Activated CD4-positive, alpha-beta T cell treated with anti-CD3 and anti-CD28 coated beads, Interleukin-2, Interleukin-4, amounts not matched to agents 100 ng/mL and 50 ng/mL, durations not matched to agents 16 hours and 8 hours (primary cell): Measurements from ENCODE around the gene PPP1R10.

Experiments used
- DNase-seq: peaks from one replicate; pipeline ENCODE4 v3.0.0-alpha.2; 2020; ENCODE audit warnings: low spot score

The PPP1R10 gene

DNA sequence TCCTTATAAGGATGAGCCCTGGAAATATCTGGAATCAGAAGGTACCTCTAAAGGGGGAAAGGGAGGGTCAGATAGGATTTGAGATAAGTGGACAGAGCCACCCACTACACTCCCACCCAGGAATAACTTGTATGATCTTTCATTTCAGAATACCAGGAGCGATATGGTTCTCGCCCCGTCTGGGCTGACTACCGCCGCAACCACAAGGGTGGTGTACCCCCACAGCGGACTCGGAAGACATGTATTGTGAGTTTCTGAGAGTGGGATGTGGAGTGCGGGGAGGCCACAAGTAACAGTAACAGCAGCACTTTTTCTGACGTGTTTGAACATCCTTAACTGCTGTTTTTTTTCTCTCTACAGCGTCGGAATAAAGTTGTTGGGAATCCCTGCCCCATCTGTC lies 2.5 kb upstream of the PPP1R10 start:
- no peak for DNase-seq

DNA sequence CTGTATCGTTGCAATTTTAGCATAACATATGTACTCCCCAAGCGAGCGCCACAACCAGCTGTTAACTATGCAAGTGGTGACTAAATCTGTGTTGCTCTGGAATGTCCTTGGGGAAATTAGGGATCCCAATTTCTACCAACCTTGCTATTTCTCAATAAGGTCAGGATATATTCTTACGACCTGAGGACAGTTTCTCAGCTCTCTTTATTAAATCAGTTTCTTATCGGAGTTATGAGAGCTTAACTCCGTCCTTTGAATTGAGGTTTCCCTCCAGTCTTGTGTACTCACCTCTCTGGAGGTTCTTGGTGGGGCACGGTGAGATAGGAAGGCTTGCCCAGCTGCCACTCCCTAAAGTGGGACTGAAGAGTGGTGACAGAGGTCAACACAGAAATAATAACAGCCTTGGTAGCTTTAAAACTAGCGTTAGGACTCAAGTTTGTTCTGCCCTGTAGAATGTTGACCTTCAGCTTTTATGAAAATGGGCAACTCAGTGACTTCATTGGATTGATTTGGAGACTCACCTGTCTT lies 1.3 kb upstream of the PPP1R10 start:
- DNase-seq: no peak

DNA sequence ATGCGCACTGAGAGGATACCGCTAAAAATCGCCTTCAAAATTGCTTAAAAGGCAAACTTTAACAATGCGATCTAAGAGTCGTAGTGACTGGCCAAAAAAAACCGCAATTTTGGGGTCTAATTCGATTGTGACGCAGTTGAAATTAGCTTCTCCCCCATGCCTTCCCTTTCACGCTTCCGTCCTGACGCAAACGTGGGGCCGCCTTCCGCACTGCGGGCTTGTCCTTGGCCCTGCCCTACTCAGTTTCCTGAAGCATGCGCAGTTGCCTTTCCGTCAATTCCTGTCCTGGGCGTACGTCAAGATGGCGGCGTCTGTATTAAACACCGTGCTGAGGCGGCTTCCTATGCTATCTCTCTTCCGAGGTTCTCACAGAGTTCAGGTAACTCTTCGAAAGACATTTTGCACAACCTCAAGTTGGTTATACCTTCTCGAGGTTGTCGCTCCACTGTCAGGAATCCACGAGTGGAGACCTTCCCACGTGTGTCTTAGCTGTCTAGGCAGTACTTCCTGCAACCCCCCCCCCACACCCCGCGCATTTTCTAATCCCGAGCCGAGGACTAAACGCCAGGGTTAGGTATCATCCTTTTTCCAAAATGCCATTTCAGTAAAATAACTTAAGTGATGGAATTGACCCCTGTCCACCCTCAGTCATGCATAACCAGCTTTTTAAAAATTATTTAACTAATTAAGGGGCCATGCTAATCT lies 674 bp upstream of the PPP1R10 start, which contains the start of gene MRPS18B:
Gene MRPS18B, plus strand, starts transcription at position 276 of the 705 bp plus-strand sequence. Its CDS starts 26 bp downstream, at position 302.
- DNase-seq: peak; percentile 98

DNA sequence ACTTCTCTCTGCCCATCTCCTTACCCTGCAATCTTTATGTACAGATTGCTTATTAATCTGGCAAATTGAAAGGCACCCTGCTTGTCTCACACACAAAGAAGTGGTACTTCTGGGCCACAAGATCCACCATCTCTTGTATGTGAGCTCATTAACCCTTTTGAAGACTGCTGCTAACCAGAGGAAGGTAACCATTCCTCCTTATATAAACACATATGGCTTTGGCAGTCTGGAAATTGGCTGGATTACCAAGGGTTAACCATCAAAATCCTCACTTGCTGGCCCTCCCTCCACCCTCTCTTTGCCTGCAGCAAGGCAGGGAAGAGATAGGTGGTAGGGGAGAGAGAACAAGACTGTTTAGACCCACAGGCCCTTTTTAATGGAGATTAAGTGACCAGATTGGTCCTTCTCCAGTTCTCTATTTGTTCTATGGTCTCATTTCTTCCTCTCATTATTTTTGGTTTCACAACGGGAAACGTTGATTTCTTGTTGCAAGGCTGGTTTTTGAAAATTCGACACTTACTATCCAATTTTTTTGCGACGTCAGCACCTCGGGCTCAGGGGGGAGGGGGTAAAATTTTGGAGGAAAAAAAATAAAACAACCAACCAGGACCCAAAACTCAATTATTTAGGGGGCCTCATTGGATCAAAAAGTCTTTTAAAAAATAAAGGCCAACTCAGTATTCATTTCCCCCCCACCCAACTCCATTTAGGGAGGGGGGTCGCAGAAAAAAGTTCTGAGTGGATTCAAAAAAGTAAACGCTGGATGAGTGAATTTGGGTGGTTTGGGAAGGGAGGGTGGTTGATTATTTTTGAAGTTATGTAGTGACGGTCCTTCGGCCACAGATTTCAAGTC lies 859 bp downstream of the PPP1R10 start:
- peak; percentile 40 for DNase-seq

DNA sequence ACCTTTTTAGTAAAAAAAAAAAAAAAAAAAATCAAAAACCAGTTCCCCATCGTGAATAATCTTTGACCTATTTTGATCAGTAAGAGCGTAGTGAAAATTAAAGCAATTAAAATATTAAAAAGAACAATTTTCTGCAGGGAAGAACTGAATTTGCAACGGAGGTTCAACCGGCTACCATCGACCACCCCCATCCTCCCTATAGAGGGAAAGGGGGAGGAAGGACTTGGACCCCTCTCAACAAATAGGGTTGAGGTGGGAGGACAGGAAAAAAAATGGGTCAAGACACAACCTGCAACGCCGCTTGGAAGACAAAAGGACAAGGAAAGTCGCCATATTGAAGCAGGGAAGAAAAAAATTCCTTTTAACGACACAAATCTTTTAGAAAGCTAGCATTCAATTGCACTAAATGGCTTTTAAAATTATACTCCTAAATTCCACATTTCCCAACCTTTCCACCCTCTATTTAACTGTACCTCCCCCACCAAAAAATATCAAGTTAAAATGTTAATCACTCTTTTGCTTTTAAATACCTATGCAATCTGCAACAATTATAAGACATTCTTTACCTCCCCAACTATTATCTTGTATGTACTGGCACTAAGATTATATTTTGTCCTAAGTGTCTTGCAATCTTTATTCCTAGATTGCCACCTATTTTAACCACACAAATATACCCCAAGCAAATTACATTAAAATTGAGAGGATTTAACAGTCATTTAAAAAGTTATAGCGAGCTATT lies 1.7 kb downstream of the PPP1R10 start:
- peak; percentile 63 for DNase-seq

DNA sequence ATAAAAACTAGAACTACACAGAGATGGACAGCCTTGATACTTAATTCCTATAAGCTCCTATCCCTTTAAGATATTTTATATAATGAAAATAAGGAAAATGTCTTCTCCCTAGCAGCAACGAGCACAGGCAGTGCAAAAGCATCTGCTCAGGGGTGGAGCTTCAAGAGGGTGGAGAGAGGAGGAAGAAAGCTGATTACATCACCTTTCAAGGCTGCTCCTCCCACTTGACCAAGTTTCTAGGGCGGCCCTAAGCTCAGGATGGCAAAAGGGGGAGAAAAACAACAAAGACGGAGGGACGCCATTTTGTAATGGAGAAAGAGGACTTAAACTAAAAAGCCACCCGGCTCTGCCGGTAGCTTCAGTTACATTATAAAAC lies 2.2 kb downstream of the PPP1R10 start:
- peak; percentile 94 for DNase-seq

DNA sequence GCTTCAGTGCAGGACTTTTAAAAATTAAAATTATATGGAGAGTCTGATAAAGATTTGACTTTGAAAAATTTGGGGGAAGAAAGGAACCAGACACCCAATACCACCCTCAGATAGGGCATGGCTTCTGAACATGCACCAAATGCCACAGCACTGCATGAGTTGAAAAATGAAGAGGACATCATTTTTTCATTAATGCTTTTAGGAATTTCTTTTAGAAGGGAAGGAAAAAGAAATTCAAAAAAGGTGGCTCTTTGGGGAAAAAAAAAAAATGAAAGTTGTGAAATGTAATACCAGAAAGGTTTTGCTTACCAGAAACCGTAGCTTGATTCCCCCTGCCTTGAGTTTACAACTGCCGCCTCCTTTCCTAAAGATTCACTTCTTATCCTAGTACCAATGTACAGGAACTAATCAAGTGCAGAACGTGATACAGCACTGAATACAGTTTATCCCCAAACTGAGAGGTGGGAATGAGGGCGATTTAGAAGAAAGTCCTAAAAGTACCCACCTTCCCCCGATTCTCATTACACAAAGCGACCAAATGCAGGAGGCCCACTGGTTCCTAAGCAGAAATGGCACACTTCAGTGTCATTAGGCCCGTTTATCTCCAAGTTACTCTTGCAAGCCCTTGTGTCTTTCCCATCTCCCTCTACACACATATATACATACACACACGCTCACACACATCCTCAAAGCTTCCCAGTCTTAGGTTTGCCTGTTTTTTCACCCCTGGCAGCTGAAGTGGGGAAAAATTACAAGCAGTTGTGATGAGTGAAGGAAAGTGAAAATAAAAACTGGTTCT lies 2.8 kb downstream of the PPP1R10 start:
- DNase-seq: no peak

DNA sequence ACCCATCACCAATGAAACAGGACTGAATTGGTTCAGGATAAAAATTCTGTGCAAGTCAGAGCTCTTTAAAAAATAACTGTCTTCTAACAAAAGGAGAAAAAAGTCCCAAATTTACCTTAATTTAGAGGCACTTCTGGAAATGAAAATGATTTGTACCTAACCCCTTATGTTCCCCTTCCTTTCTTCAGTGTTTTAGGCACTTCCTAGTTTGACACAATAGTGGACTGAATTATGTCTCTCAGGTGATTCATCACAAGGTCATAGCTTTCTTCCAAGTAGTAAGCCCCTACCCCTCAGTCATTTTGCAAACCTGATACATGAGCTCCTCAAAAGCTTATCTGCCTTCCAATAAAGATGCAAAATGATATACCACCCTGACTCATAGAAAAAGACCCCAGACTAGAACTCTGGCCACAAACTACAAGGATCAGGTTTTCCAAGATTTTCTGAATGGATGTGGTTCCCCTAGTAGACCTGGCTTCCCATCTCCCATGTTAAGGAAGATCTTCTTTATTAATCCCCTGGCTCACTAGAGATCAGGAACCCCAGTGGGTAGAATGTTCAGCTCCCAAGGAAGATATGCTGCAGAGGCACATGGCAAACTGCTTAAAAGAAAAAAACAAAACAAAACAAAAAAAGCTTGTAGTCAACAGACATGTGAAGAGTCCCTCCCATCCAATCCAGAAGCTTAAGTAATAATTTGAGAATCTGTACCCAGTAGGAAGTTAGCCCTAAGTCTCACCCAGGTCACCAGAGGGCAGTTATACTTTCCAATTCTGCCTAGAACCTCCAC lies 3.6 kb downstream of the PPP1R10 start:
- DNase-seq: no peak

DNA sequence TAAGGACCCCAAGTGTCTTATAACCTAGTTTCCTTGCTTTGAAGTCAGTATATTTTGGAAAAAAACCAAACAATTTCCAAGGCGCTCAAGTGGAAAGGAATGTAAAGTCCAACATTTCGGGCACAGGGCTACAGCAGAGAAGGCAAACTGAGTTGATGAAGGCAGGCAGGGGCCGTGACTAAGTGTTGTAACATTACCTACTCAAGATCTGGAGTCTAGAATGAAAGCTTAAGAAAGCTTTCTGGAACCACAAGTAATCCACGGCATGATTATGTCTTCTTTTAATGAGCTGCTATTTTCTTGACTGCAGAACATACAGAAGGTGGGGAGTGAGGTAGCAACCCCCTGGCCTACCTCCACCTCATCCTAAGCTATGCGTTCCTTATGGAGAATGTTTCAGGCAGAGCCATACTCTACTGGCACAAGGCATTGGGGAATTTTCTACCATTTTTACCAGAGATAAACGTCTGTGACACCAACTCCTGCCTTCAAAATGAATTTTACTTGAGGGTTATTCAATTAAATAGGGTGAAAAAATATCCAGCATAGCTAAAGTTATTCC lies 4.3 kb downstream of the PPP1R10 start:
- no peak for DNase-seq

DNA sequence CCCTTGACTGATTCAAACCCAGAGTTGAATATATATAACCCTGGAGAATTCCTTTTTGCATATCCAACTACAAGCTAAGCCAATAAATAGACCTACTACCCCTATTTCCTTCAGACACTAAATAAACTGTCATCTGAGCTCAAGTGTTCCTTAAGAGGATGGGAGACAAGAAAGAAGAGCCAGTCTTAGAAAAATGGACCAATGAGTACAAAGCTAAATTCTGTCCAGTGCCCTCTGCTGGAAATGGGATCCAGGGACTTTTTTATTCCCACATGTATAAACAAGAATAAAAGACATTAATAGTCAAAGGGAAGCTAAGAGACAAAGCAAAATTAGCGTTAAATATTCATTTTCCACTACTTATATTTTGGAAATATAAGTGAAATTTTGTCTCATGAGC lies 4.8 kb downstream of the PPP1R10 start:
- DNase-seq: no peak

DNA sequence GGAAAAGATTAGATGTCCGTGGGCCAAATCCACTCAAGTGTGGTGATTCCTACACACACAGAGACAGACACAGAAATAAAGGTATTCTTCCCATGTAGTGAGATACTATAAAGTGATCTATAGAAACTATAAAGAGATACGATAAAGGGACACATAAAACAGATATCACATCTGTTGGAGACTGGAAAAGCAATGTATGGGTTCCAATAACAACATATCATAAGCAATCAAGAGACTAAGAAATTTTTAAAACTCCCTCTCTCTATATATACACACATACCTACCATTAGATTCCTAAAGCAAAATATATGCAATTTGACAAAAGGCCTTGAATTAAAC lies 5.2 kb downstream of the PPP1R10 start:
- DNase-seq: no peak

DNA sequence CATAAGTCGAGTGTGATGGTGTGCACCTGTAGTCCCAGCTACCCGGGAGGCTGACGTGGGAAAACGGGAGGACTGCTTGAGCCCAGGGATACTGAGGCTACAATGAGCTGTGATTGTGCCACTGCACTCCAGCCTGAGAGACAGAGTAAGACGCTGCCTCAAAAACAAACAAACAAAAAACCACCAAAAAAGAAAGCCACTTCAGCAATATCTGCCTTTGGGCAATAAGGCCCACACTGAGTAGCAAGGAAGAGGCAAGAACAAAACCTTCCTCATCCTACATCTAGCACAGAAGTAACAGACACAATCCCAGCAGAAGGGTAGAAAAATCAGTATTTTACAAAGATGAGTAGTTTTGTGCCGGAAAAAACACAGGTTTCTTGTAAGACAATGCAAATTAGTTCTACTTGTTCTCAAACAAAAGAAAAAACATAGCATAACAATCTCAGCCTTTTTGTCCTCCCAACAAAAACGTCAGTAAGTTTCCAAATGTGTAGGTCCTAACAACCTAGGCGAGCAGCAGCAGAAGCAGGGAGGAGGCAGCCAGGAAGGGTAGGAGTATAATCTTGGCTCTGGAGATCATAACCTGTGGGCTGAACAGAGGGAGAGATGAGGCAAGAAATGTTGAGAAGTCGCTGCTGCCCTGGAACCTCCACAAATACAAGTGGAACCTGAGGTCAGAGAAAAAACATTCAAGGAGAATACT lies 5.7 kb downstream of the PPP1R10 start:
- no peak for DNase-seq

DNA sequence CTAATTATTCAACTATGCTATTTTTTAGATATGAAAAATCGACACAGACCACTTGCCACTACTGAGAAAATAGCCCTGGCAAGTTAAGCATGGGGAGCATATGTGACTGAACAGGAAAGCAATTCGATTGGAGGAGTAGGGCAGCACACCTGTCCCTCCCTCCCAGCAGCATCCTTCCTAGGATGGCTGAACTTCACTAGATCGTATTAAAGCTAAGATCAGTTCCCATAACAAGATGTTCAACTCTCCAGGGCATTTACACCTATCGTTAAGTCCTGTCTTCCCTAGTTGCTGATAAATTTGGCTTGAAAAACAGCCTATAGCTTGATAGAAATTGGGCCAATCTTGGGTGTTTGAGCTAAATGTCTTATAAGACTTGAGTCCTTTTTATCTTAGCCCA lies 7.0 kb downstream of the PPP1R10 start:
- DNase-seq: no peak

DNA sequence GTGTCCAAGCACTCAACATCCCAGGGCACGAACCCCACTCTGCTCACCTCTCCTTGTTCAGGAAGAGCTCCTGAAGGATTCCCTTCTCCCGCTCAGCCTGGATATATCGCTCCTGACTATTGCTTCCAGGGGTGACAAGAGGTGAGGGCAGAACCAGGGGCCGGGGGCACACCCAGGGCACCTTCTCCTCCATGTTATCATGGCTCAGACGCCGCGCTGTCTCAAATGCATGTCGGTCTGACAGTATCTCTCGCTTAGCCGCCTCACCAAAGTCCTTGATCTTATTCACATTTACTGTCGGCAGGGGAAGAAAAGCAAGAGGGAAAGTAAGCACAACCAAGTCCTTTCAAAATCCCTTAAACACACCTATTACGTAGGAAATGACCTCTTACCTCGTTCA lies 13.1 kb downstream of the PPP1R10 start:
- no peak for DNase-seq

DNA sequence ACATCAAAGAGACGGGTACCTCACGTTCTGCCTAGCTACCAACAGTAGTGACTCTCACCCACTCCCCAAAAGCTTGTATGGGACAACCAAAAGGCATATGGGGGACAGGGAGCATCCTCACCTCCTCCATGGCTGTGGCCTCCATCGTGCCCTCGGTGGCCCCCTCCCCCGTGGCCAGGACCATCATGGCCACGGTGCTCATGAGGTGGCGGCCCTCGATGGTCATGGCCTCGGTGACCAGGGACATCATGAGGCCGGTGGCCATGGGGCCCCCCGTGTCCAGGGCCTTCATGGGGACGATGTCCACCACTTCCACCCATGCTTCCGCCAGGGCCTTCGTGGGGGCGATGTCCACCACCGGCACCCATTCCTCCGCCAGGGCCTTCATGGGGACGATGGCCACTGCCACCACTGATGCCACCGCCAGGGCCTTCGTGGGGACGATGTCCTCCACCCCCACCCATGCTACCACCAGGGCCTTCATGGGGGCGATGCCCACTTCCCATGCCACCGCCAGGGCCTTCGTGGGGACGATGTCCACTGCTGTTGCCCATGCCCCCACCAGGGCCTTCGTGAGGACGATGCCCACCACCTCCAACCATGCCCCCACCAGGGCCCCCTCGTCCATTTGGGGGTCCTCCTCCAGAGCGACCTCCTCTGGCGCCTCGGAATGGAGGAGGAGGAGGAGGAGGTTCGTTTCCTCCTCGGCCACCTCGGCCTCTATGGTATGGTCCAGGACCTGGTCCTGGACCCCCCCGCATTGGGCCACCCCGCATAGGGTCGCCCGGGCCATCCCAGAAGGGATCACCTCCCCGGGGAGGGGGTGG lies 15.0 kb downstream of the PPP1R10 start:
- no peak for DNase-seq

DNA sequence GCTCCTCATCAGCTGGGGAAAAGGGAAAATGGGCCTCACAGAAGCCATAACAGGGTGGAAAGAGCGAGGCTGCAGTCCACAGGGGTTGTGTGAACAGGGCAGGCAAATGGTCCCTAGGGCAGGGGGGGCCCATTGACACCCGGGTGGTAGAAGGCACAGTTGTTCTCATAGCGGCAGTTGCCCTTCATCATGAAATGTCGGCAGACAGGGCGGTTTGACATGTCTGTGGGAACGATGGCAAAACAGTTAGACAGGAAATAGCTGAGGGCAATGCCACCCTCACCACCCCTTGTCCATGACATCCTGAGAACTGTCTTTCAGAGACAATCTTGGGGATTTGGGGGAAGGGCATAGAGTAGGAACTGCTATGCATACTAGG lies 15.6 kb downstream of the PPP1R10 start:
- no peak for DNase-seq

DNA sequence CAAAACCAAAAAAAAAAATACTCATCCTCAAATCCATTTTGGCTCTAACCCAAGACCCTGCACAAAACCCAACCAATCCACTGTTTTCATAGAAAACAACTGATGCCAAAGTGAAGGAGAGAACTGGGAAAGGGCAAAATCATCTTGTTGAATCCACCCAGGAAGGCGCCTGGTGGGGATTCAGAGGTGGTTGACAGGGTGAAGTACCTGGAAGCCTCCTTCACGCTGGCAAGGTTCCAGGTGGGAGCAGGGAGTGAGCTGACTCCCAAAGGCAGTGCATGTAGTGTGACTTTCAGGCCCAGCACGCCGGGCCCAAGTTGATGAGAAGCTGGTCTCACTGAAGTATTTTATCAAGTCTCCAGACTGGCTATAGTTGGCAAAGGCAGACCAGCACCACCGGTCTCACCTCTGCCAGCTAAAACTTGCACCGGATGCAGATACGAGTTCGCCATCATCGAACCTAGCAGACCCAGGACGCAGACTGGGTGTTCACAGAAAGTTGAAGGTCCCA lies 16.5 kb downstream of the PPP1R10 start:
- no peak for DNase-seq

DNA sequence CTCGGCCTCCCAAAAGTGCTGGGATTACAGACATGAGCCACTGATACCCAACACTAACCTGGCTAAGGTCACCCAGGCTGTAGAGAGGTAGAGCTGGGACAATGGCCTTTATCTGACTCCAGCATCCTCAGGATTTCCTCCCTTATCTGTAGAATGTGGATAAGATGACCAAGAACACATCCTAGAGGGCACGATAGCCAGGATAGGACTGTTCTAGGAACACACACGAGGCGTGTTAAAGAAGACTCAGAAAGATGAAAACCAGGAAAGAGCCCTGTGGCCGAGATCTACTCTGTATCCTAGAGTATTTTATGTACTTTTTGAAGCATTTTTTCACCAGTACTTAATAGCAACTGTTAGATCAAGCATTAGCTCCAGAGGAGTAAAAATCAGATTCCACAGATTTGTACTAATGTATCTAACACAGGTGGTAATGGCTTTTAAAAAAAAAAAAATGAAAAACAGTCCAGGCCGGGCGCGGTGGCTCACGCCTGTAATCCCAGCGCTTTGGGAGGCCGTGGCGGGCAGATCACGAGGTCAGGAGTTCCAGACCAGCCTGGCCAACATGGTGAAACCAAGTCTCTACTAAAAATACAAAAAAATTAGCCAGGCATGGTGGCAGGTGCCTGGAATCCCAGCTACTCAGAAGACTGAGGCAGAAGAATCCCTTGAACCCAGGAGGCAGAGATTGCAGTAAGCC lies 17.3 kb downstream of the PPP1R10 start:
- no peak for DNase-seq
